NCI-H146 (cell line): ENCODE data around the gene WIPI1.
"Not testable (repeated sequence)": the region's sequence is repeated elsewhere in the genome, so short reads cannot be mapped to it uniquely, and the experiment has no call there.

ENCODE experiments used
- DNase-seq: peaks from one replicate; lab custom pipeline; 2025; lab: John Stamatoyannopoulos, UW

WIPI1 gene

DNA sequence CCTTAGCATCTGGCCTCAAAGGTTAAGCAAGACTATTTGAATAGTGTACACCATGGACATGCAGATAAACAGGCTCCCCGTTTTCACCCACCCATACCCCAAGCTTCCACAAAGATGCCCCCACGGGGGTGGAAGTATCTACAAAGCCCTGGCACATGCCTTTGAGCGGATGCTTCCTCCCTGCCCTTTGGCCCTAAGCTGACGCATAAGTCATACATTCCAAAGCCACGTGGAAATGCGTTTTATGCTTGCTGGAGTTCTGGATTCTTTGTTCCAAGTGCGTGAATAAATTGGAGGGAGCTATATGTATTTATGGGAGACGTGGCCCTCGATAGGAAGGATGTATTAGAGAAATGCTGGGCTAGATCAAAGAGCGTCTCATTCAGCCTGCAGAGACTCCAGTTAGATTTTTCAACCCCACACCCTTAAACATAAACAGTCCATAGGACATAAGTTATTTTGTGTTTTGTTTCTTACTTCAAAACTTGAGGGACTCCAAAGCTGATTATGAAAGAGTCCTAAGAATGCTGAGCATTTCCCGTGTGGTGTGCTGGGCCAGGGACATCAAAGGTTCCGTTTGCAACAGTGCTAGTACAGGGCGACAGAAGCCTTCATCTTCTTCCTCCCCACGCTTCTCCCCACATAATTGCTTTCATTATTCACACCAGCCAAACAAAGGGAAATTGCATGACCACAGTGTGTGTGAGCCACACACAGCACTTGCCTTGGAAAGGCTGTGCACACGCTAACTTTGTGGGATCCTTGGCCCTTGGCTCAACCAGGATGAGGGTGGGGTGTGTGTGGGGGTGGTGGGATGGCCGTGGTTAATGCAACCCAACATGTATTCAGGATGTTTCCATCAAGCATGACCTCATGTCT is 73.6 kb downstream of the WIPI1 start:
- no peak for DNase-seq

DNA sequence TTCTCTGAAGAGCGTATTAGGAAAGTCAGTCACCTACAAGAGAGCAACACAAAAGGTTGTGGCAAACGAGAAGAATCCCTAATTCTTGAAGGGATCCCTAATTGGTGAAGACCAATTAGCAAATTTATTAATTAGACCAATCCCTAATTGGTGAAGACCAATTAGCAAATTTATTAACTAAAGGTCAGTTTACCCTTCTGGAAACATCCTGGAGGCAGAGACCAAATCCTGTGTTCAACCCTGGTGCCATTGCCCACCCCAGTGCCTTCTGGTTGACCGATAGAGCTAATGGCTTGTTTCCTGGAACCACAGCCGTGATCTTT is 74.2 kb downstream of the WIPI1 start:
- no peak for DNase-seq

DNA sequence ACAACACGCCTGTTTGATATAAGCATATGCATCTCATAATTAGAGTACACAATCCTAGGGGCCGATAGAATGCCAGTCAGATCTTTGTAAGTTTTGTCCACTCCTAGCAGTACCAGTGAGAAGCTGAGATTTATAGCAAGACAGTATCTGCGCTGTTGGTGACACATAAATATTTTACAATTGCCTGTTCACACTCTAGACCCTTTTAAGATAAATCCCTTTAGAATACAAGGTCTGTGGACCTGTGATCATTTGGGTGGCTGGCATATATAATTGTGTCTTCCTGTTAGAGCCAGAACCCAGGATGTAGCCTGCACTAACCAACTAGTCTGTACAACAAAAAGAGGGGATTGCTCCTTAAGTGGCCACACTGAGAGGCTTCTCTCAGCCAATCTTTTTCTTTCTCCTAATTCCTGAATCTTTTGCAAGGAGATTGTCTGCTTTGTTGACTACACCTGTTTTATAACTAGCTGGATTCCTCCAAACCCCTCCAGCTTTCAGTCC is 74.7 kb downstream of the WIPI1 start:
- DNase-seq = no peak

DNA sequence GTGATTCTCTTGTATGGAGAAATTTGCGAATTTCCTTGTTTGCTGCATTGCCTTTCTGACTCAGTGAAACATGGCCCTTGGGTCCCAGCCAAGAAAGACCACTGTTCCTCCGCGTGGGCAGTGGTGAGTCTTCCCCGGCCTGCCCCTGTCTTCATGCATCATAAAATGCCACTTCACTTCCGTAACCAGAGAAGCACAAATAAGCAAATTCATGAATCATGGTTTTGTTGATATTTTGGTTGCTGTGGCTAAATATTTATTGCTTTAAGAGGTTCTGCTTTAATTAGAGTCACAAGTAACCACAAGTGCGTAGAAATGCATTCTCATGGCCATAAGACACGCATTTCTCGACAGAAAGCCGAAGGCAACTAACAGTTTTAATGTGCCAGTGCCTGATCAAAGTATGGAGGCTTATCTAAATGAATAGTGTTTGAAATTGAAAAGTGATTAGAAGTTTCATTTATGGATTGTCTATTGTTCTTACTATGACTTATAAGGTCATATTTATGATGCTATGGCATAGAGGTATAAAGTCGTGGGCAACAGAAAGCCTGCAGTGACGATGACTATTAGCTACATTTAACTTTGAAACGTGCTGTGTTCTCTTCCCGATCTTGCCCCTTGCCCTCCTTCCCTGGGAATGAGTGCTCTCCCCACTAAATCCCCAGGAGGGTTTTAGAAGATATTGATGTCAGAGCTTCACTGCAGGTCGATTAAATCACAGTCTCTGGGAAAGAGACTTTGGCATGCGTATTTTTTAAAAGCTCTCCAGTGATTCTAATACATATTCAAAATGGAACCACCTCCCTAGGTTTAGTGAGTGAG is 76.0 kb downstream of the WIPI1 start:
- no peak for DNase-seq

DNA sequence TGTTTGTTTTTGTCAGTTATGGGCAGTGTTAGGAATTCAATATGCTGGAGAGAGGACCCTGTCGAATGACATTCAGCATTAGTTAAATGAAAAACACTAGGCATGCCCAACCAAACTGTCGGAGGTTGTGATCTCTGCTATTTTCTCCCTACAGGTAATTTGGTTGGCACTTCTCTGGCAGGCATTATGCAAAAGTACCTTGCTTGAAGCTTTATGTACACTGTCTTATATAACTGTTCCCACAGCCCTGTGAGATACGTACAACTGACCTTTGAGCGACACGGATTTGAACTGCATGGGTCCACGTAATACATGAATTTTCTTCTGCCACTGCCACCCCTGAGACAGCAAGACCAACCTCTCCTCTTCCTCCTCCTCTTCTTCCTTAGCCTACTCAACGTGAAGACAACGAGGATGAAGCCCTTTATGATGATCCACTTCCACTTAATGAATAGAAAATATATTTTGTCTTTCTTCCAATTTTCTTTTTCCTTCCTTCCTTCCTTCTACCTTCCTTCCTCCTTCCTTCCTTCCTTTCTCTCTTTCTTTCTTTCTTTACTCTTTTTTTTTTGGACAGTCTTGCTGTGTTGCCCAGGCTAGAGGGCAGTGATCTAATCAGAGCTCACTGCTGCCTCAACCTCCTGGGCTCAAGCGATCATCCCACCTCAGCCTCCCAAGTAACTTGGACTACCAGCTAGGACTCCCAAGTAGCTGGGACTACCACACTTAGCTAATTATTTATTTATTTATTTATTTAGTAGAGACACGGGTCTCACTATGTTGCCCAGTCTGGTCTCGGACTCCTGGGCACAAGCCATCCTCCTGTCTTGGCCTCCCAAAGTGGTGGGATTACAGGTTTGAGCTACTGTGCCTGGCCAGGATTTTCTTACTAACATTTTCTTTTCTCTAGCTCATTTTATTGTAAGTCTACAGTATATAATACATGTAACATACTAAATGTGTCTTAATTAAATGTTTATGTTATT is 77.3 kb downstream of the WIPI1 start:
- DNase-seq = no peak

GRCh38 chr17:68379177-68379510 is 78.2 kb downstream of the WIPI1 start:
- DNase-seq = no peak

DNA sequence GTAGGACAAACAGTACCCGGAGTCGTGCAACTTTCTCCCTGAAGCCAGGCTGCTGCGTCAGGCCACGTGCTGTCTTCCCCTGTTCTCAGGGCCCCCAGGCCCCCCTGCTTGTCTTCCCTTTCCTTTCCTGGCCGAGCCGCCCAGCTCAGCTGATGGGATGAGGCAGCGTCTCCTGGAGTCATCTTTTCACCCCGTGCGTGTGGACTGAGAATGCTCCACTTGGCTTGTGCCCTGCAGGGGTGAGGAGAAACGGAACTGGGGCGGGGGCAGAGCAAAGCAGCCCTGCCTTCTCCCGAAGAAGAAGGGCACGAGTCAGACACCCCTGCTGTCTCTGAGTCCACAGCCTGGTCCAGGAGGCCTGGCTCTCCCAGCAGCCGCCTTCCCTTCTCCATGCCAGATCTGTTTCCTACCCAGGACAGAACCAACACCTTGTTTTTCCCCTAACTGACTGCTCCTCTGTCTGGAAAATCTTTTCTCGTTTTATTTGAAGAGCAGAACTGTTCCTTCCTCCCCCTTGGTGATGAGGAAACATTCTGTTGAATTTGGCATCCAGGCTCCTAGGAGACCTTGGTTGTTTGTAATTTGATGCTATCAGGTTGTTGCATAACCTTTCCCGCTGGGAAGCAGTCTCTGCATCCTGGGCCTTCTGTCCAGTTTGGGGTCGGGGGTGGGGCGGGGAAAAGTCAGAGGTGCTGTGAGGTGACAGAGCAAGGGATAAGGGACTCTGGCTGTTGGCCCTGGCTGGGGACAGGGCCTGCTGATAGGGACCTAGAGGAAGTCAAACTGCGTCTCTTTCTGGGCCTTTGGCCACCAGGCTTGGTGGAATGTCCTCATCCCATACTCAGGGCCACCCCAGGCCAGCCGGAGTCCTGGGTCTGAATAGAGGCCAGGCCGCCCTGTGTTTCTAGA is 78.8 kb downstream of the WIPI1 start:
- peak; percentile 80 for DNase-seq

DNA sequence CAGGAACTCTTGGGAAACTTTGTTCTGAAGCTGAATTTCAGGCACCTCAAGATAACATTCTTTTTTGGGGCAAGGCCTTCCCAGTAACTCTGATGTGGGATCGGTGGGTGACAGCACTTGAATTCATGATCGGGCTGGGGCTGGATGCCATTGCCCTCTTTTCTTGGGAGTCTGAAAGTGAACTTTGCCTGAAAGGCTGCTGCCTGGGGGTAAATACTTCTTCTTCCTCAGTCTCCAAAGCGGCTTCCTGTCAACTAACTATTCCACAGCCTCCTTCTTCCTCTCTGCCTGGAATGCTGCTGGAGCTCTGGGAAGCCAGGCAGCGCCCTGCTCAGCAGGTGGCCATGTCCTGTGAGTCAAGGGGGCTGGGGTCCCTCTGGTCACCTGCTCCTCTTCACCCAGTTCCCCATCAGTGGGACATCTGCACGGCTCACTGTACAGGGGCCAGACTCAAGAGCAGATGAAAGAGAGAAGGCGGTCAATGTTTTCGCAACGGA is 79.5 kb downstream of the WIPI1 start:
- DNase-seq = peak; percentile 58

DNA sequence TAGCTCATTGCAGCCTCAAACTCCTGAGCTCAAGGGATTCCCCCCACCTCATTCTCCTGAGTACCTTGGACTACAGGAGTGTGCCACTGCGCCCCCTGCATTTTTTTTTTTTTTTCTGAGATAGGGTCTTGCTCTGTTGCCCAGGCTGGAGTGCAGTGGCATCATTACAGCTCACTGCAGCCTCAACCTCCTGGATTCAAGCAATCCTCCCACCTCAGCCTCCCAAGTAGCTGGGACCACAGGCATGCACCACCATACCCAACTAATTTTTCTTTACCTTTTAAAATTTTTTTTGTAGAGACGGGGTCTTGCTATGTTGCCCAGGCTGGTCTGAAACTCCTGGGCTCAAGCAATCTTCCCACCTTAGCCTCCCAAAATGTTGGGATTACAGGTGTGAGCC is 81.1 kb downstream of the WIPI1 start:
- not testable (repeated sequence) for DNase-seq

- no peak for DNase-seq
These were observed 81.7 kb downstream of the WIPI1 start for GRCh38 chr17:68375566-68375965.
